Nucleus accumbens (tissue), 56 donors: Measurements from ENCODE around the gene PSME1.

Source experiments
- DNase-seq, 56 donors: peaks; one replicate each; lab custom pipeline; 2025; lab: John Stamatoyannopoulos, UW

PSME1 gene

DNA sequence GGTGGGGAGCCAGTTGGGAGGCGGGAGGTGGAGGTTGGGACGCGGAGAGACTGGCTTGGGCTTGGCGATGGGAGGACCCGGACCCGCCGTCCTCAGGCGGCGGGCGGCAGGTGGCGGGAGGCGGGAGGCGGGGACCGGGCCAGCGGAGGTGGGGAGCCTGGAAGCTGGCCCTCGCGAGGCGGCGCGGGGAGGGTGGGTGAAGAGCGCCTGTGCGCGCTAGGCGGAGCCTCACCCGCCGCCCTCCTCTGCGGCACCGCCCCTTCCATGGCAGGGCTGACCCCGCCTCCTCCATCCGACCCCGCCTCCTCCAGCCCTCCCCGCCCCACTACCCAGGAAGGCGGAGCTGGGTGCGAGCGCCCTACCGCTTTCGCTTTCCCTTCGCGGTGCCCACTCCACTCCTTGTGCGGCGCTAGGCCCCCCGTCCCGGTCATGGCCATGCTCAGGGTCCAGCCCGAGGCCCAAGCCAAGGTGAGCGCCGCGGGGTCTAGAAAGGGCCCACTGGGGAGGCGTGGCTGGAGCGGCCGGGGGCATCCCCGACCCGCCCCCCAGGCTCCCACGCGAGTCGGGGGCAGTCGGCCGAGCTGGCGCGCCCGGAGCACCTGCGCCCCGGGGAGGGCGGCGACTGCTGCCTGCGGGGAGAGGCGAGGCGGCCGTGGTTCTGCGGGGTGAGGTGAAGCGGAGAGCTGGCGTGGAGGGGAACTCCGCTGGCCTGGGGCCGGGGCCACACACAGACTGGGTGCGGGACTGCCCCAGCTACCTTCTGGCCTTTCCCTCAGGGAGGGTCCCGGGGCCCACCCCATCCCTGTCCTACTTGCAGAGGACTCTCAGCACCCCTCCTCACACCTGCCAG is at the start of gene PSME1:
TSS of gene PSME1 (plus strand) at position 361 of the 850 bp plus-strand sequence. CDS start at position 430, 69 bp downstream.
- DNase-seq, result peak; percentile 48 to 95 (median 89)

DNA sequence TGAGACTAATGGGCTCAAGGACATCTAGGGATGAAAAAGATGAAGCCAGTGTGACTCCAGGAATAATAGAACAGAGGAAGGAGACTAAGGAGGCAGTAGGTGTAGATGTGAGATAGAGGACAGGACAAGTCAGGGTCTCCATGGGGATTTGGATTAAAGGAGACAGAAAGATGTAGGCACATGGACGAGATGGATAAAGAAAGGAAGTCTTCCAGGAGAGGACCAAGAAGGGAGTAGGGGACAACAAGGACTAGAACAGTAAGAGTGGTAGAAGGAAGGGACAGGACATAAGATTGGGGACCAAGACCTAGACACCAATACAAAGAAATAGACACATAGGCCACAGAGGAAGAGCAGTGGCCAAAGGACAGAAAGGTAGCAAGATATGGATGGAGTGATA is 49.0 kb upstream of the PSME1 start:
- no peak for DNase-seq

DNA sequence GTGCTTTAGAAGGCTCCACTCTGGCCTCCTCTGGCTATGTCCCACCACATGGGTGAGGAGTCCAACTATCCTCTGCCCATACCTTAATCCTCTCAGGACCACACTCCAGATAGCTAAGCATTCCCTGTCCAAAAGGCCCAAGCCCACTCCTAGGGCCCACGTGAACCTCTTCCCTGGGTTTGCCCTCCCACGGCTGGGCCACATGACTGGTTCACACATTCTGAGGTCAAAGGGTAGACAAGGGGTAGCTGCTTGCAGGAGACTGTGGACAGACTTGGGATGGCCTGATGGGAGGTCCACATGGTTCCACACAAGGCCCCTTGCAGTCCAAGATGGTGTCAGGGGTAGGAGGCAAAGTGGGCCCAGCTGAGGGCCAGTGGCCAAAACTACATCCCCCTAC is 47.9 kb upstream of the PSME1 start:
- DNase-seq, result no peak

DNA sequence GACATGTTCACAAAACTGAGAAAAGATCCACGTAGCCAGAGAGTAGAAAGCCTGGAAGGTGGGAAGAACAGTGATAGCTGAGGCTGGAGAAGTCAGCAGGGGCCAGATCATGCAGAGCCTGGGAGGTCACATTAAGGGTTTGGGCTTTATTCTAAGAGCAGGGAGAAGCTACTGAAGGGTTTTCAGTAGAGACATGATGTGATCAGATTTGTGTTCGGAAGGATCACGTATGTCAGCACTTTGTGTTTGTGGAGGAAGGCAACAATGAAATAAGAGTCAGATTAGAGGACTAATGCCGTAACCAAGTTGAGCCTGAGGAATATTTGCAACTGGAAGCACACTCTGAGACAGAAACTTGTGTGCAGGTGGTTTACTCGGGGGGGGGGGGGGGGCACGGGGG is 46.1 kb upstream of the PSME1 start:
- DNase-seq, result no peak

DNA sequence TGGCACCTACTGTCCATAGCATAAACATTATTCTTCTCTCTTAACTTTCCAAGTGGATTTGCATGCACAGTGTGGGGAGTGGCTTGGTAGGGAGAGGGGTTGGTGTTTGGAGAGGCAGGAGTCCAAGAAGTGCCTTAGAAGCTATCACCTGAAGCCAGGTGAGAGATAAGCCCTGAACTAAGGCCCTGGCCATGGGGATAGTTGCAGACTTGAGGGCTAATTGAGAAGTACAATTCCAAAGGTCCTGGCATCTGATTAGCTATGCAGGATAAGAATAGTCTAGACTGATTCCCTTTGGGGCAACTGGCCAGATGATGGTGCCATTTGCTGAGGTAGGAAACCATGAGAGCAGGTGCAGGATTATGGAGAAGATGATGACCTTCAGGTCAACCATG is 43.9 kb upstream of the PSME1 start:
- no peak for DNase-seq

DNA sequence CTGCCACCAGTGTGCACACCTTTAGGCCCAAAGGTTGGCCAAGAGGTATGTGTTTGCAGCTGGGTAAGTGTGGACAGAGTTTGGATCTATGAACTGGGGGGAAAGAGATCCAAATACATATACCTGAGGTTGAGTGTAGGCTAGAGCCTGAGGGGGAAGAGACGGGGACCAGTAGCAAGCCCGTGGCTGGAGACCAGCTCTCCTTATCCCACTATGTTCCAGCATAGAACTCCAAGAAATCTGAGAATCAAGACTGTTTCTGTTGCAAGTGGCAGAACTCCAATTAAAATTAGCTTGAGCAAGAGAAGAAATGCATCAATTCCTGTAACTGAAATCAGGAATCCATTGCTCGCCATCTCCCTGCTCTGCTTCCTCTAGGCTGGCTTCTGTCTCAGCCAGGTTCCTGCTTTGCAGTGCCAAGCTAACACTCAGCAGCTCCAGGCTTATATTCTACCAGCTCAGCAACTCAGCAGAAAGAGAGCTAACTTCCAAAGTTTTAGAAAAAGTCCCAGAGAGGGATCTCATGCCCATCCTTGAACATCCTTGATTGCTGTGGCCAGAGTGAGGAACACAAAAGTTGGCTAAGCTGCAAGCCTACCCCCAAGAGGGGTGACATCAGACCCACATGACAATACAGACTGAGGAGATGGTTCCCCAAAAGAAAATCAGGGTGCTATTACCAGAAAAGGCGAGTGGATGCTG is 43.3 kb upstream of the PSME1 start:
- DNase-seq, result no peak

DNA sequence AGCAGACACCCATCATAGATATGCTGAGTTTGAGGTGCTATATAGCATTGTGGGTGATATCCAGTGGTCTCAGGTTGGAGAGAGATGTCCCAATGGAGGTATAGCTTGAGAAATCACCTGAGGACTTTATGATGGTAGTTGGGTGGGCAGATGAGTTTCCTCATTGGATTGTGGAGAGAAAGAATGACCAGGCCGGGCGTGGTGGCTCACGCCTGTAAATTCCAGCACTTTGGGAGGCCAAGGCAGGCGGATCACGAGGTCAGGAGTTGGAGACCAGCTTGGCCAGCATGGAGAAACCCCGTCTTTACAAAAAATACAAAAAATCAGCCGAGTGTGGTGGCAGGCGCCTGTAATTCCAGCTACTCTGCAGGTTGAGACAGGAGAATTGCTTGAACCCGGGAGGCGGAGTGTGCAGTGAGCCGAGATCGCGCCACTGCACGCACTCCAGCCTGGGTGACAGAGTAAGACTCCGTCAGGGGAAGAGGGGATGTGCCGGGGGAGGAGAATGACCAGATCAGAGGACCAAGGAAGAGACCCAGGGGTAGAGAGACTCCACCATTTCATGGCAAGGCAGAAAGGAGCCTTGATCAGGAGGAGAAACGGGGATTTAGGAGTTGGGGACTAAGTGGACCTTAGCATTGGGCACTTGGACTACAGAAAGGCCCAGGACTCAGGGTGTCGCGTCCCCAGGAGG is 42.6 kb upstream of the PSME1 start:
- DNase-seq, result no peak

DNA sequence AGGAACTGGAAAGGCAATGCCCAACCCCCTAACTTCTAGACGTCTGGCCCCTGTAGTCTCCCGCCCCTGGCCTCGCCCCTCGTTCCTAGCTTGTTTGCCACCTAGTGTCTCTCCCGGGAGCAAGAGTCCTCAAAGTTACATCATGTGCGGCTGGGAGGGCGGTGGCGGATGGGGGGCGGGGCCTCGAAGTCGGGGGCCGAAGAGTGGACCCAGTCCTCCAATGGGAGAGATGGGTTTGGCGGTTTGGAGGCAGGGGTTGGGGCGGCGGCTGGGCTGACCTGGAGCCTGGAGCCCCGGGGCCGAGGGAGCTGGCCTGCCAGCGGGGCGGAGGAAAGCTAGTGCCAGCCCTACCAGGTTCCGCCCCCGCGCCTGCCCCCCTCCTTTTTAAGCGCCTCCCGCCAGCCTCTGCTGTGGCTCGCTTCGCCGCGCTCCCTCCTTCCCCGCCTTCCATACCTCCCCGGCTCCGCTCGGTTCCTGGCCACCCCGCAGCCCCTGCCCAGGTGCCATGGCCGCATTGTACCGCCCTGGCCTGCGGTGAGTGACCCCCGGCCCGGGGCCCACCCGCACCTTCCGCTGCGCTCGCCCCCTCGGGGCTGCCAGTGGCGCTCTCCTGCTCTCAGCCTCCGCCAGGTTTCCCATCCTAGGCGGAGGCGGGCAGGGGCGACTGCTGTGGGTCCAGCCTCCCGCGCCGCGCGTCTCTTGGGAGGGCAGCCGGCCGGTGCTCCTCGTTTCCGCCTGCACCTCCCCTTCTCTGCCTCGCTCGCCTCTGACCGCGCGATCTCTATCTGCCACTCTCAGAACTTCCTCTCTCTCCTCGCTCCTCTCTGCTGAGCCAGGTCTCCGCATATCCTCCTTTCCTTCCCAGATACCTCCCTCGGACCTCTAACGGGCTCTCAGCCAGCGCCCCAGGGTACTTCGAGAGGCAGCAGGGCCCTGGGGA is 41.8 kb upstream of the PSME1 start, which contains the start of gene PCK2:
TSS of gene PCK2 (plus strand) at position 411 of the 940 bp plus-strand sequence. CDS start at position 506, 95 bp downstream.
- peak in 51 of 56 donors; percentile 21 to 87 (median 58) for DNase-seq

DNA sequence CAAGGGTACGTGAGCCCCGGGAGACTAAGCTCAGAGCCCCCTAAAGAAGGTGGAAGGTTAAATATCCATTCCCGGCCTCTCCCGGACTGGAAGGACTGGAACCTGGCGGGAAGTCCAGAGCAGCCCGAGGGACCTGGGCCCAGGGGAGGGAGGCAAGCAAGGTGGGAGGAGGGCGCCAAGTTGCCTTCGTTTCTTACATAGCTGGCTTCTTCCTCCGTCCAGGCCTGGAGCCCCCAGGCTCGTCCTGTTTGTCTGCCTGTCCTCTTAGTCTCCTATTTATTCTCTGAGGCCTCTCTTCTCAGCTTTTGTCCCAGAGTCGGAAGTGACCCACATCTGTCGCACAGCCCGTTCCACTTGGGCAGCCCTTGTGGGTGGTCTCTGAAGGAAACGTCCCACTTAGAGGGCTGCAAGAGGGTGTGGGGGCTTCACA is 41.1 kb upstream of the PSME1 start:
- no peak for DNase-seq

DNA sequence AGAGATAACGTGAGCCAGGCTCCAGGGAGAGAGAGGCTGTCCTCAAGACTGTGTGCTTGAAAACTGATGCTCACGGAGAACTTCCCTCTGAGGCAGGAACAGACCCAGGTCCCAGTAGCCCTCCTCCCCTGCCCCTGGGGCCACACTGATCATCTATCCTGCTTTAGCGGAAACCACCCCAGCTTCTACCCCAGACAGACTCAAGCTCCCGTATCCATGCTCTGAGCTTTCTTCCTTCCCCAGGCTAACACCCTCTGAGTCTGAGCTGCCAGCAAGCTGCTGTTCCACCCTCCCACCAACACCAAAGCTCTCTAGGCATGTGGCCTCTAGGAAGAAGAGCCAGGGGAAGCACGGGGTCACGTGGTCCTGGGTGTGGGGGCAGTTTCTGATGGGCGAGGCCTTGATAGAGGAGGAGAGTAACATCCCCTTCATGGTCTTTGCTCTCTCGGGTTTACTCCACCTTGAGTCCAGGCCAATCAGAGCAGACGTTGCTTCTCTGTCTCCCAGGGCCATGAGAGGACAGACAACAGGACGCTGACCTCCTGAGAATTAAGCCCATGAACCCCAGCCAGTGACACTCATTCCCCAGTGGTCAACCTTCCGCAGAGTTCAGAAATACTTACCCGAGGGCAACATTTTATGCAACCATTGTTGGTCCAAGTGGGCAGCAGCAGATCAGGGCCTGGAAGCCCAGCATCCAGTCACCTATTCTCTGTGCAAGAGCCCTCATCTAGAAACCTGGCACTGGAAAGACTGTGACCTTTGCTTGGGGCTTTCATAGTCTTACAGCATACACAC is 40.5 kb upstream of the PSME1 start:
- DNase-seq, result peak in 7 of 56 donors; percentile 12 to 32 (median 19)

DNA sequence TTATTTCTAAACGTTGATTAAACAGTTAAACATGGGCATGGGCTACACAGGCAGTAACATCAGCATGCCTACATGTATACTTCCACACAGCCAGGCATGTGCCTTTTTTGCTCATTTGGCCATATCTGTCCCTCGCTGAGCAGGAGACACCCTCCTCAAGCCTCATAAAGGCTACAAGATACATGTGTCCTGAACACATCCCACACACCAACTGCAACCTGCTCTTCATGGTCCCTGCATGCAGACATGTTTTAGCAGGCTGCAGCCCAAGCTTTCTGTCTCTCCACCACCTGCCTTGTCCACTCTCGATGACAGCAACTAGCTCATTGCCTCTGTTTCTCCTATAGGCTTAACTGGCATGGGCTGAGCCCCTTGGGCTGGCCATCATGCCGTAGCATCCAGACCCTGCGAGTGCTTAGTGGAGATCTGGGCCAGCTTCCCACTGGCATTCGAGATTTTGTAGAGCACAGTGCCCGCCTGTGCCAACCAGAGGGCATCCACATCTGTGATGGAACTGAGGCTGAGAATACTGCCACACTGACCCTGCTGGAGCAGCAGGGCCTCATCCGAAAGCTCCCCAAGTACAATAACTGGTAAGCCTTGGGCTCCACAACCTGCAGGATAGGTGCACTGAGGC is 39.3 kb upstream of the PSME1 start:
- no peak for DNase-seq

DNA sequence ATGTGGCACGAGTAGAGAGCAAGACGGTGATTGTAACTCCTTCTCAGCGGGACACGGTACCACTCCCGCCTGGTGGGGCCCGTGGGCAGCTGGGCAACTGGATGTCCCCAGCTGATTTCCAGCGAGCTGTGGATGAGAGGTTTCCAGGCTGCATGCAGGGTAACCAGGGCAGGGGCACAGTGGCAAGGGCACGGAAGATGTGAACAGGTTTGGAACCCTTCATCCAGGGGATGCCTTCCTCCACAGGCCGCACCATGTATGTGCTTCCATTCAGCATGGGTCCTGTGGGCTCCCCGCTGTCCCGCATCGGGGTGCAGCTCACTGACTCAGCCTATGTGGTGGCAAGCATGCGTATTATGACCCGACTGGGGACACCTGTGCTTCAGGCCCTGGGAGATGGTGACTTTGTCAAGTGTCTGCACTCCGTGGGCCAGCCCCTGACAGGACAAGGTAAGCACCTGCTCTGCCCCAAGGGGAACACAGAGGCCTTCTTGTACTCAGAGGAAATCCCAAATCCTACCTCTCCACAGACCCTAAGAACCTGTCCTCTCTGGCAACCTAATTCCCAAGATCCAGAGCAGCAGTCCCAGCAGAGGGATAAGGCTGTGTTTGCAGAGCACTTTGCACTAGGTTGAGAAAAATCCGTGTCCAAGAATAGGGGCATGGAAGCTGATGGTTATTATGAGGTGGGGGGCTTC is 37.6 kb upstream of the PSME1 start:
- DNase-seq, result no peak

DNA sequence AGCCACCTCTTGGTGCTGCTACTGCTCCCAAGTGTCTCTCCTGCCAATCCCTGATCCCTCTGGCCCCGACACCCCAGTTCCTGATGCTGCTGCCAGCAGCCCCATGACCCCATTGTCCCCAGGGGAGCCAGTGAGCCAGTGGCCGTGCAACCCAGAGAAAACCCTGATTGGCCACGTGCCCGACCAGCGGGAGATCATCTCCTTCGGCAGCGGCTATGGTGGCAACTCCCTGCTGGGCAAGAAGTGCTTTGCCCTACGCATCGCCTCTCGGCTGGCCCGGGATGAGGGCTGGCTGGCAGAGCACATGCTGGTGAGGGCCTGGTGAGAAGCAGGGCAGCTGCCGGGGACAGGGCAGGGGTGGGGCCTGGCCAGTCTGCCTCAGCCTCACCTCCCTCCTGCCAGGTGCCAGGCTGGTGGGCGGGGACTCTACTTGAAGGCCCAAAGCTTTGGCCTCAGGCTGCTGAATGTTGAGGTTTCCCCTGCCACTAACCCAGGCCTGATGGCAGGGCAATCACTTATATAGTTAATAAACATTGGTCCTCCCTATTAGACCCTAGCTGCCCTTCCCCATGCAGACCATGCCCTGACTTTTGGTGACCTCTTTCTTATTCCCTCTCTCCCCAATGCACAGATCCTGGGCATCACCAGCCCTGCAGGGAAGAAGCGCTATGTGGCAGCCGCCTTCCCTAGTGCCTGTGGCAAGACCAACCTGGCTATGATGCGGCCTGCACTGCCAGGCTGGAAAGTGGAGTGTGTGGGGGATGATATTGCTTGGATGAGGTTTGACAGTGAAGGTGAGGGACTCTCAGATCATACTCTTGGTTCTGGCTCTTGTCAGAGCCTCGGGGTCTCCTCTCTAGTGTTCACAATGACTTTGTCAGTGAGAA is 36.8 kb upstream of the PSME1 start:
- peak in 13 of 56 donors; percentile 7 to 49 (median 22) for DNase-seq

DNA sequence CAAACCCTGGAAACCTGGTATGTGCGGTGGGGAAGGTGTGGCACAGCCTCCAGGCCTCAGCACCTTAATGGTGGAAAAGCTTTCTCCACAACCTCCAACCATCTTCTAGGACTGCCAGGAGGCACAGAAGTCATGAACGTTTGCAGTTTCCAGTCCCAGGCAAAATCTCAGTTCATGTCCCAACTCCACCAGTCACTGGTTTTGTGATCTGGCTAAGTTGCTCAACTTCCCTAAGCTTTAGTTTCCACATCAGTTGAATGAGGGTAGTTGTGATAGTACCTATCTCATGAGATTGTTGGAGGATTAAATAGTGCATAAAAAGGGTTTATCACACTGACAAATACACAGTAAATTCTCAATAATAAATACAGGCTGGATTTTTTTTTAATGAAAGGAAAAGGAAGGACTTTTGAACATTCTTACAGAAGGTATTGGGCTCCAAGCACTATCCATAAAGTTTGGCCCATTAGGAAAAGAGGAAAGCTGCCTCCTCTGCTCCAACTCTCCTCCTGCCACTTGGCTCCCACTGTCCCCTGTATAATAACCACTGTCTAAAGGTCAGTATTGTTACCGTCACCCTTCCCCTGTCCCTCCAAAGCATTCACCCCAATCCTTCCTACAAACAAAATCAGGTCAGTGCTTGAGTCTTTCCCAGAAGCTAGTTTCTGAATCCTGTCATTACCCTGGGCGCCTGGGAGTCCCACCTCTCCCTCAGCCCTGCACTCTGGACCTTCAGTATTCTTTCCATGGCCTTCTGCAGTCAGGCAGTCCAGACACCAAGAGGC is 35.6 kb upstream of the PSME1 start:
- DNase-seq, result no peak

DNA sequence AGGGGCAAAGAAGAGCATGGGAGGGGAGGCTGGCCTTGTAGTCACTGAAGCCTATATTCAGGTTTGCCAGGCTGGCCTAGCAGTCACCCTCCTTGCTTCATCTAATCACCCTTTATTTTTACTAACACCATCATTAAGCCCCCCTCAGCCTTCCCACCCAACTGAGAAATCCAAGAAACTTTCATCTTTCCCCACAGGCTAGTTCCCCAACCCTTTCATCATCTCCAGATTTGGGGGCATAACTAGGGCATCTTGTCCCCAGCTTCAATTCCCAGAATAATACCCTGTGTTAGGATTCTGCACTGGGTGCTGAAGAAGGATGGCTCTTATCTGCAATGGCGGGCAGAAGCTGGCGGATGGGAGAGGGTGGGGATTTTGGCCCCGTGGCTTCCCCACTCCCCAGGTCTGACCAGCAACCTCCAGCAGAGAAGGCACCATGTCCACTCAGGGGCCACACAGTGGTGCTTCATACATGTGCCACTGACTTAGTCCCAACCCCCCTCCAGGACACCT is 35.0 kb upstream of the PSME1 start:
- no peak for DNase-seq
